ENCODE results near the gene NFASC. TPM values are rescaled to one million over a fixed set of nuclear protein-coding genes. Genes with fewer than 3 reads are reported as not detected.
A peak's percentile ranks its signal among the peaks of the same experiment; 100 is the strongest.

The NFASC gene
- total RNA-seq, 1 donor from 2014 or later = 10.5 TPM

- intact Hi-C loops (cut with DNase I) = no loop called here
- no peak for DNase-seq (ENCODE audit: missing footprints)
- no peak for ATAC-seq
Measured at GRCh38 chr1:204882479-204882878, 11.8 kb downstream of the NFASC start.

- ATAC-seq (no peak), DNase-seq (ENCODE audit: missing footprints) (no peak)
- intact Hi-C loops (cut with DNase I) = no loop called here
Measured at GRCh38 chr1:204883405-204883804, 12.7 kb downstream of the NFASC start.

- intact Hi-C loops (cut with DNase I) = loop anchor here (5.0 kb wide), 1 partner anchor 73 kb away; no protein-coding TSS in a partner anchor
- peak; percentile 67 for ATAC-seq
- no peak for DNase-seq (ENCODE audit: missing footprints)
Measured at GRCh38 chr1:204885288-204885711, 14.6 kb downstream of the NFASC start.

GRCh38 chr1:204885790-204886189 is 15.1 kb downstream of the NFASC start:
- ATAC-seq = peak; percentile 17
- intact Hi-C loops (cut with DNase I) = loop anchor here (5.0 kb wide), 1 partner anchor 73 kb away; no protein-coding TSS in a partner anchor

GRCh38 chr1:204887846-204888245 is 17.2 kb downstream of the NFASC start:
- DNase-seq (ENCODE audit: missing footprints) (no peak), ATAC-seq (peak; percentile 12)
- intact Hi-C loops (cut with DNase I) = loop anchor here (5.0 kb wide), 1 partner anchor 76 kb away; no protein-coding TSS in a partner anchor

More at GRCh38 chr1:204885790-204886189, 15.1 kb downstream of the NFASC start:
- DNase-seq (ENCODE audit: missing footprints) = no peak

- intact Hi-C loops (cut with DNase I) = loop anchor here (5.0 kb wide), 1 partner anchor 76 kb away; no protein-coding TSS in a partner anchor
- DNase-seq (ENCODE audit: missing footprints) (no peak), ATAC-seq (no peak)
Measured at GRCh38 chr1:204888294-204888693, 17.6 kb downstream of the NFASC start.

GRCh38 chr1:204889681-204890383 is 19.2 kb downstream of the NFASC start:
- peak; percentile 74 for ATAC-seq
- intact Hi-C loops (cut with DNase I) = loop anchor here (5.0 kb wide), 1 partner anchor 78 kb away; no protein-coding TSS in a partner anchor
- DNase-seq (ENCODE audit: missing footprints) = no peak

GRCh38 chr1:204891860-204892259 is 21.2 kb downstream of the NFASC start:
- ATAC-seq (no peak), DNase-seq (ENCODE audit: missing footprints) (no peak)
- intact Hi-C loops (cut with DNase I) = no loop called here

GRCh38 chr1:204894031-204894430 is 23.4 kb downstream of the NFASC start:
- ATAC-seq (no peak), DNase-seq (ENCODE audit: missing footprints) (no peak)
- intact Hi-C loops (cut with DNase I) = no loop called here

GRCh38 chr1:204894606-204895005 is 23.9 kb downstream of the NFASC start:
- intact Hi-C loops (cut with DNase I) = no loop called here
- ATAC-seq (no peak), DNase-seq (ENCODE audit: missing footprints) (no peak)

- ATAC-seq (no peak), DNase-seq (ENCODE audit: missing footprints) (no peak)
- intact Hi-C loops (cut with DNase I) = no loop called here
Measured at GRCh38 chr1:204896023-204896422, 25.4 kb downstream of the NFASC start.

- intact Hi-C loops (cut with DNase I) = no loop called here
- DNase-seq (ENCODE audit: missing footprints) (no peak), ATAC-seq (no peak)
Measured at GRCh38 chr1:204896787-204897469, 26.3 kb downstream of the NFASC start.

GRCh38 chr1:204900721-204901120 is 30.1 kb downstream of the NFASC start:
- ATAC-seq (no peak), DNase-seq (ENCODE audit: missing footprints) (no peak)
- intact Hi-C loops (cut with DNase I) = no loop called here

- intact Hi-C loops (cut with DNase I) = no loop called here
- no peak for DNase-seq (ENCODE audit: missing footprints)
- no peak for ATAC-seq
Measured at GRCh38 chr1:204902671-204903070, 32.0 kb downstream of the NFASC start.

GRCh38 chr1:204904228-204904810 is 33.7 kb downstream of the NFASC start:
- intact Hi-C loops (cut with DNase I) = no loop called here
- DNase-seq (ENCODE audit: missing footprints) (no peak), ATAC-seq (no peak)

GRCh38 chr1:204909109-204909508 is 38.4 kb downstream of the NFASC start:
- no peak for DNase-seq (ENCODE audit: missing footprints)
- intact Hi-C loops (cut with DNase I) = no loop called here

GRCh38 chr1:204915861-204916495 is 45.3 kb downstream of the NFASC start:
- ATAC-seq (no peak), DNase-seq (ENCODE audit: missing footprints) (no peak)
- intact Hi-C loops (cut with DNase I) = no loop called here

More at GRCh38 chr1:204909109-204909508, 38.4 kb downstream of the NFASC start:
- no peak for ATAC-seq

GRCh38 chr1:204917802-204918201 is 47.1 kb downstream of the NFASC start:
- ATAC-seq (no peak), DNase-seq (ENCODE audit: missing footprints) (no peak)
- intact Hi-C loops (cut with DNase I) = no loop called here

GRCh38 chr1:204920511-204920910 is 49.8 kb downstream of the NFASC start:
- no peak for DNase-seq (ENCODE audit: missing footprints)
- ATAC-seq = no peak
- intact Hi-C loops (cut with DNase I) = no loop called here

Data from Right ventricle myocardium inferior (tissue), 1 donor.